Mesendoderm (in vitro differentiated cells): ENCODE measurements around the gene THRSP.

Experiments used
- DNase-seq: peaks from one replicate; pipeline ENCODE4 v3.0.0; 2013
- H2AK5ac ChIP-seq: 2 replicates; pipeline ENCODE4 v1.6.1; 2013; ENCODE audit warnings: low read length, inconsistent platforms
- H2BK120ac ChIP-seq: 2 replicates; pipeline ENCODE4 v1.6.1; 2013; ENCODE audit warnings: low read depth, mild to moderate bottlenecking, low read length, moderate library complexity, mixed read lengths
- H2BK15ac ChIP-seq: replicated peaks from 2 replicates; pipeline ENCODE4 v1.6.1; 2013; ENCODE audit warnings: low read depth, mild to moderate bottlenecking, moderate library complexity
- H2BK5ac ChIP-seq: 2 replicates; pipeline ENCODE4 v1.6.1; 2013; ENCODE audit warnings: low read length, inconsistent platforms
- H3K18ac ChIP-seq: 2 replicates; pipeline ENCODE4 v1.6.1; 2013; ENCODE audit warnings: mild to moderate bottlenecking, low read length, mixed read lengths
- H3K23ac ChIP-seq: one replicate; pipeline ENCODE4 v1.6.1; 2013; ENCODE audit warnings: low read length
- H3K27ac ChIP-seq: 2 replicates; pipeline ENCODE4 v1.5.1; 2013; ENCODE audit warnings: low read depth, mild to moderate bottlenecking, inconsistent platforms, low read length, moderate library complexity
- H3K27me3 ChIP-seq: 2 replicates; pipeline ENCODE4 v1.6.1; 2013; ENCODE audit warnings: low read length, control low read depth, mild to moderate bottlenecking, inconsistent platforms; ENCODE audit not compliant: insufficient read depth, poor library complexity
- H3K36me3 ChIP-seq: 2 replicates; pipeline ENCODE4 v1.6.1; 2013; ENCODE audit warnings: low read length, inconsistent platforms; ENCODE audit not compliant: control insufficient read depth, insufficient read depth
- H3K4ac ChIP-seq: one replicate; pipeline ENCODE4 v1.6.1; 2013; ENCODE audit warnings: low read depth, mild to moderate bottlenecking, low read length, moderate library complexity
- H3K4me1 ChIP-seq: 2 replicates; pipeline ENCODE4 v1.6.1; 2013; ENCODE audit warnings: low read depth, low read length, inconsistent platforms; ENCODE audit not compliant: control insufficient read depth
- H3K4me2 ChIP-seq: 2 replicates; pipeline ENCODE4 v1.6.1; 2013; ENCODE audit warnings: low read length
- H3K4me3 ChIP-seq: 2 replicates; pipeline ENCODE4 v1.5.1; 2013; ENCODE audit warnings: mild to moderate bottlenecking, low read length
- H3K56ac ChIP-seq: one replicate; pipeline ENCODE4 v1.6.1; 2013; ENCODE audit warnings: low read length
- H3K79me1 ChIP-seq: 2 replicates; pipeline ENCODE4 v1.6.1; 2013; ENCODE audit warnings: low read length, inconsistent platforms
- H3K79me2 ChIP-seq: 2 replicates; pipeline ENCODE4 v1.6.1; 2013; ENCODE audit warnings: mild to moderate bottlenecking, low read length; ENCODE audit not compliant: control insufficient read depth, insufficient read depth
- H3K9ac ChIP-seq: 2 replicates; pipeline ENCODE4 v1.6.1; 2013; ENCODE audit warnings: low read length, inconsistent platforms
- H4K5ac ChIP-seq: one replicate; pipeline ENCODE4 v1.6.1; 2013; ENCODE audit warnings: low read length
- H4K8ac ChIP-seq: one replicate; pipeline ENCODE4 v1.6.1; 2013; ENCODE audit warnings: low read depth, mild to moderate bottlenecking, control low read depth, low read length, moderate library complexity
- WGBS: extraction: QIAGEN DNeasy Blood & Tissue Kit; methylation state at CpG from one replicate; pipeline ENCODE4 v1.1.7; 2013; ENCODE audit warnings: low lambda C conversion rate, missing lambda C conversion rate; ENCODE audit not compliant: insufficient coverage; ENCODE audit errors: extremely low coverage; 5-methylcytosine and 5-hydroxymethylcytosine counted together

The THRSP gene

DNA sequence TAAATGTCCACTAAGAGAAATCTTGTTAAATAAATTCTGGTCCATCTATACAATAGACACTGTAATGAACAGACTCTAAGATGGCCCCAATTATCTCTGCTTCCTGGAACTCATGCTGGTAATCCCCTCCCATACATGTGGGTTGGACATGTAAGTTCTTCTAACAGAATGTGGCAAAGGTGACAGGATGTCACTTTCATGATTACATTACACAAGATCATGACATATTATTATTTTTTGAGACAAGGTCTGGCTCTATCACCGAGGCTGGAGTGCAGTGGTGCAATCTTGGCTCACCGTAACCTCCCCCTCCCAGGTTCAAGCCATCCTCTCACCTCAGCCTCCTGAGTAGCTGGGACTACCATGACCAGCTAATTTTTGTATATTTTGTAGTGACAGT, 30.6 kb downstream of the THRSP start:
- Histone ChIP-seq H4K5ac (no peak overlapping the region), H3K9ac (no peak overlapping the region), H3K27me3 (no peaks in the 10 kb centered on the region), H3K4ac (no peak overlapping the region), H3K79me1 (no peaks in the 10 kb centered on the region), H3K4me3 (no peak overlapping the region), H3K56ac (no peak overlapping the region), H2BK120ac (no peak overlapping the region), H4K8ac (no peak overlapping the region), H3K27ac (no peak overlapping the region), H2BK5ac (no peak overlapping the region), H3K23ac (no peak overlapping the region), H3K36me3 (peaks cover 1% of the 10 kb centered on the region), H2AK5ac (no peak overlapping the region), H3K79me2 (no peaks in the 10 kb centered on the region), H3K4me1 (no peaks in the 10 kb centered on the region), H2BK15ac (no peak overlapping the region), H3K4me2 (no peak overlapping the region), H3K18ac (no peak overlapping the region)
- DNase-seq = no peak
- WGBS = no CpG with 5 or more reads among the region's 2 CpGs

DNA sequence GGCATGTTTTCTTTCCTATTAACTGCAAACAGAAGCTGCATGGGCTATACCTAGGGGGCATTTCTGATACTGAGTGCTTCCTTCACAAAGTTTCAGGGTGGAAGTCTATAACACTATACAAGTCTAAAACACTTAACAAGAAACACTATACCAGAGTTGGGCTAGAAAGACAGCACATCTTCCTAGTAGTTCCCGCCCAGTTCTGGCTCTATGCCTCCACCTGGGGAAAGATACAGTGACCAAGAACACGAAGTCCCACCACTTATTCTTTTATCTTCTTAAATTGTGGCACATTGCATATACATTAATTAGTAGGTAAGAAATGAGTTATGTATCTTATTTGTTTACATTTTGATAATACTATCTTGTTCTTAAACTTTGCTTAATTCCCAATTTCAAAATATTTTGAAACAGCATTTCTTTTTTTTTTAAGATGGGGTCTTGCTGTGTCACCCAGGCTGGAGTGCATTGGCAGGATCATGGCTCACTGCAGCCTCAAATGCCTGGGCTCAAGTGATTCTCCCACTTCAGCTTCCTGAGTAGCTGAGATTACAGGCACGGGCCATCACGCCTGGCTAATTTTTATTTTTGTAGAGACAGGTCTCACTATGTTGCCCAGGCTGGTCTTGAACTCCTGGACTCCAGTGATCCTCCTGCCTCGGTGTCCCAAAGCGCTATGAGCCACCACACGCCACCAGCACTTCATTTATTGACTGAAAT, 34.2 kb downstream of the THRSP start:
- no peak for DNase-seq
- H3K56ac ChIP-seq = no peak overlapping the region
- no peak overlapping the region for H3K4me2 ChIP-seq
- no peak overlapping the region for H2BK15ac ChIP-seq
- H3K4me3 ChIP-seq = no peak overlapping the region
- H3K4ac ChIP-seq = no peak overlapping the region
- no peak overlapping the region for H3K9ac ChIP-seq
- H3K23ac ChIP-seq = no peak overlapping the region
- no peak overlapping the region for H2BK120ac ChIP-seq
- peaks cover 1% of the 10 kb centered on the region for H3K36me3 ChIP-seq
- no peaks in the 10 kb centered on the region for H3K27me3 ChIP-seq
- H3K79me2 ChIP-seq = no peaks in the 10 kb centered on the region
- no peak overlapping the region for H2BK5ac ChIP-seq
- H3K4me1 ChIP-seq = no peaks in the 10 kb centered on the region
- H3K79me1 ChIP-seq = no peaks in the 10 kb centered on the region
- no peak overlapping the region for H3K27ac ChIP-seq
- WGBS = no CpG with 5 or more reads among the region's 7 CpGs
- H4K5ac ChIP-seq = no peak overlapping the region
- H3K18ac ChIP-seq = no peak overlapping the region
- H4K8ac ChIP-seq = no peak overlapping the region
- H2AK5ac ChIP-seq = no peak overlapping the region

DNA sequence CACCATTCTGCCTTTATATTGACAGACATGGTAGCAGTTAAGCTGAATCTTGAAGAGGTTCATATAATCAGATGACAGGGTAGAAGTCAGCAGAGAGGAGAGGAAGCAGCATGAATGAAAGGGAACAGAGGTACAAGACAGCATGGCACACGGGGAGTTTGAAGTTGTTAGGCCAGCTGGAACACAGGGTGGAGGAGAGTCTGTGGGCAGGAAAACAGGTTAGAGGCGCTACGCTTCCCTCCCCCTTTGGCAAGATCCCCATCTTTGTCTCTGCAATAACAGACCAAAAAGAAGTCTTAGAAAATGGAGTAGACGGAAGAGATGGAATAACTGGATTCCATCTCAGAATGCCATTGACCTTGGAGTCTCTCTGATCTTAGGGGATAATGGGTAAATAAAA, 36.0 kb downstream of the THRSP start:
- no peak overlapping the region for H4K5ac ChIP-seq
- no CpG with 5 or more reads among the region's 4 CpGs for WGBS
- no peak overlapping the region for H2BK5ac ChIP-seq
- H3K23ac ChIP-seq = no peak overlapping the region
- no peaks in the 10 kb centered on the region for H3K79me1 ChIP-seq
- H3K27me3 ChIP-seq = no peaks in the 10 kb centered on the region
- no peak overlapping the region for H4K8ac ChIP-seq
- no peak overlapping the region for H3K4ac ChIP-seq
- no peak overlapping the region for H3K4me2 ChIP-seq
- no peak for DNase-seq
- no peak overlapping the region for H2BK15ac ChIP-seq
- H3K18ac ChIP-seq = no peak overlapping the region
- no peaks in the 10 kb centered on the region for H3K79me2 ChIP-seq
- no peak overlapping the region for H3K27ac ChIP-seq
- H3K36me3 ChIP-seq = peaks cover 1% of the 10 kb centered on the region
- no peak overlapping the region for H2AK5ac ChIP-seq
- H2BK120ac ChIP-seq = no peak overlapping the region
- no peak overlapping the region for H3K4me3 ChIP-seq
- no peaks in the 10 kb centered on the region for H3K4me1 ChIP-seq
- H3K9ac ChIP-seq = no peak overlapping the region
- H3K56ac ChIP-seq = no peak overlapping the region

DNA sequence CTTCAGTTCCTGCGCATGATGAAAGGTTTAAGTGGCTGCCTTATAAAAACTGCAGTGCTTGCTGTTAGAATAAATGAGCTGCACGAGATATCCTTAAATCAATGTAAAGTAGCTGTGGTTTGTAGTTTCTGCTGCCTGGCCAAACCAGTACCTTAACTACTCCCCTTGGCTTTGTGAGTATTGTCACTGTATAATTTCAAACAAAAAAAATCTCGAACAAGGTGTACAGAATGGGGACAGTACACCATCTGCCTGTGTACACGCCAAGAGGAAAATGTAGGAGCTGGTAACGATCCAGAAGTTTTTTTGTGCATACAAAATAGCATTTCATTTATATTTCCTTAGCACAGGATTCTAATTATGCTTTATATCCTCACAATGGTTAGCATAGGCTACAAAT, 36.6 kb downstream of the THRSP start:
- Histone ChIP-seq H3K9ac (no peak overlapping the region), H3K56ac (no peak overlapping the region), H4K5ac (no peak overlapping the region), H3K23ac (no peak overlapping the region), H3K4me3 (no peak overlapping the region), H3K36me3 (peaks cover 1% of the 10 kb centered on the region), H3K4me1 (no peaks in the 10 kb centered on the region), H2BK120ac (no peak overlapping the region), H2BK15ac (no peak overlapping the region), H3K79me1 (no peaks in the 10 kb centered on the region), H3K79me2 (no peaks in the 10 kb centered on the region), H3K27ac (no peak overlapping the region), H2BK5ac (no peak overlapping the region), H3K4ac (no peak overlapping the region), H3K18ac (no peak overlapping the region), H3K27me3 (no peaks in the 10 kb centered on the region), H4K8ac (no peak overlapping the region), H2AK5ac (no peak overlapping the region), H3K4me2 (no peak overlapping the region)
- WGBS = no CpG with 5 or more reads among the region's 5 CpGs
- no peak for DNase-seq

DNA sequence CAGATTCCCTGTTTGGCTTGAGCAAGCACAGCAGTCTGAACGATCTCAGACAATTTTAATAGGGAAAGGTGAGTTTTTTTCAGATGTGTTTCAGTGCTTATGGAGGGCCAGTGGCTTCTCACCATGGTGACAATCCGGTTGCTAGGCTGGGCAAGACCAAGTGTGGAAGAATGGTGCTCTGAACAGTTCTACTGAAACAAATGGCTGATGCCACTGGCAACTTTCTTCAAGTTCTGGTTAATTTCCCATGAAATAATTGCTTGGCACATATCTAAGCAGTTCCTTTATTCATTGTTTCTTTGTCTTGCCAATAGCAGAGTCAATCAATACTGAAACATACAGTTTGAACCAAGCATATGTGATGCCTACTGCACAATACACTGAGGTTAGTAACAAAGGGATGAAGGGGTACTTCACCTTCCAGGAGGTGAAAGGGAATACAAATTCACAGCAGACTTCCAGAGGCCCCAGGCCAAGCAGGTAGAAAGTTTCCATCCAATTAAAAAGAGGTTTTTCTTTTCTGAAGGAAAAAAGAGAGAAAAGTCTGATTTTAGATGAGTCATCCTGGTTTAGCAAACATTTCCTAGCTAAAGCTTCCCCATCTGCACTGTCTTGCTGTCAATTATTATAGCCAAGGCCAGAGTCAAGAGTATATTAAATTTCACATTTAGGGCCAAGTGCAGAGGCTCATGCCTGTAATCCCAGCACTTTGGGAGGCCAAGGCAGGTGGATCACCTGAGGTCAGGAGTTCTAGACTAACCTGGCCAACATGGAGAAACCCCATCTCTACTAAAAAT, 37.2 kb downstream of the THRSP start:
- H3K18ac ChIP-seq = no peak overlapping the region
- no peaks in the 10 kb centered on the region for H3K27me3 ChIP-seq
- no peak overlapping the region for H3K9ac ChIP-seq
- no CpG with 5 or more reads among the region's 2 CpGs for WGBS
- no peak overlapping the region for H3K23ac ChIP-seq
- H3K79me2 ChIP-seq = no peaks in the 10 kb centered on the region
- H3K4ac ChIP-seq = no peak overlapping the region
- H3K36me3 ChIP-seq = peaks cover 1% of the 10 kb centered on the region
- H3K4me1 ChIP-seq = no peaks in the 10 kb centered on the region
- H3K56ac ChIP-seq = no peak overlapping the region
- DNase-seq = no peak
- H3K4me2 ChIP-seq = no peak overlapping the region
- no peak overlapping the region for H2BK5ac ChIP-seq
- H3K27ac ChIP-seq = no peak overlapping the region
- no peaks in the 10 kb centered on the region for H3K79me1 ChIP-seq
- H3K4me3 ChIP-seq = no peak overlapping the region
- no peak overlapping the region for H2BK120ac ChIP-seq
- H4K5ac ChIP-seq = no peak overlapping the region
- no peak overlapping the region for H2BK15ac ChIP-seq
- H4K8ac ChIP-seq = no peak overlapping the region
- H2AK5ac ChIP-seq = no peak overlapping the region
